Measurements from ENCODE around the gene ZFYVE21.

ZFYVE21 gene

DNA sequence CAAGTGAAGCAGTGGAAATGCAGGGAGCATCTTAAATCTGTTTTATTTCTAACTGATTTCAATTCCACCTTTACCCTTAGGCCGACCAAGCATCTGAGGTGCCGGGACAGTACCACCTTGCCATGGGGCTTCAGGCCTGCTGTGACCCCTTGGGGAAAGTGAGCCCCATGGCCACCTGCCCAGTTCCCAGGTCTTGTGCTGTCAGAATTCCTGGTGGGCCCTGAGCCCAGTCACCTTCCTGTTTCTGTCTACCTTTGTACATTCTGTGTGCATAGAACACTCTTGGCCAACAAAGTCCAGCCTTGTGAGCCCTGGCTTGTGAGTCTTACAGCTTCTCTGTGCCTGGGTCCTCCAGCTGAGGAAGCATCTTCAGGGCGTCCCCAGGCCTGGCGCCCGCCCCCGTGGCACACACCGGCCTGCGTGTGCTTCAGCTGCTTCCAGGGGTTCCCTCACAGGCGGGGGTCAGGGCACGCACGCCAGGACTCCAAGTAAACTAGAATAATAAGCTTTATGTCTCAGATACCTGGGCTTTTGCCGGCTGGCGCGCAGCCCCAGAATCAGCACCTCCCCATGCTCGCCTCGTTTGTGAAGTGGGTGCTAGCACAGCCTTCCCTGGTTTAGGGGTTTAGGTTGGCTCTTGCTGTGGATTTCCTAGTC lies 10.3 kb downstream of the ZFYVE21 start:
- no peak for DNase-seq

DNA sequence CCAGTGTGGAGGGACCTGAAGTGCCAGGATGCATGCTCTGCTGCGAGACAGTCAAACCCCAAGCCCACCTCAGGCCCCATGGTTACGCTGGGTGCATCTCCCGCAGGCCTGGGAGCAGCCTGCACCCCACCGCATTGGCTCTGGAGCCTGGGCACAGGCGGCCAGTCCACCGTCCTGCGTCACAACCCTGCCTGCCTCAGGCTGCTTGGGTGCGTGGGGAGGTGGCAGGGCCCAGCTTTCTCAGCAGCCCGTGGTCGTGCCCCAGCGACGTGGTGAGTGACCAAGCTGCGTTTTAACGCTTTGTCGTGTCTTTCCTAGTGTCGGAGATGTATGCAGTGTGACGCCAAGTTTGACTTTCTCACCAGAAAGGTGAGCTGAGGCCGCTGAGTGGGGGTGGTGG lies 10.9 kb downstream of the ZFYVE21 start:
- DNase-seq, result no peak

DNA sequence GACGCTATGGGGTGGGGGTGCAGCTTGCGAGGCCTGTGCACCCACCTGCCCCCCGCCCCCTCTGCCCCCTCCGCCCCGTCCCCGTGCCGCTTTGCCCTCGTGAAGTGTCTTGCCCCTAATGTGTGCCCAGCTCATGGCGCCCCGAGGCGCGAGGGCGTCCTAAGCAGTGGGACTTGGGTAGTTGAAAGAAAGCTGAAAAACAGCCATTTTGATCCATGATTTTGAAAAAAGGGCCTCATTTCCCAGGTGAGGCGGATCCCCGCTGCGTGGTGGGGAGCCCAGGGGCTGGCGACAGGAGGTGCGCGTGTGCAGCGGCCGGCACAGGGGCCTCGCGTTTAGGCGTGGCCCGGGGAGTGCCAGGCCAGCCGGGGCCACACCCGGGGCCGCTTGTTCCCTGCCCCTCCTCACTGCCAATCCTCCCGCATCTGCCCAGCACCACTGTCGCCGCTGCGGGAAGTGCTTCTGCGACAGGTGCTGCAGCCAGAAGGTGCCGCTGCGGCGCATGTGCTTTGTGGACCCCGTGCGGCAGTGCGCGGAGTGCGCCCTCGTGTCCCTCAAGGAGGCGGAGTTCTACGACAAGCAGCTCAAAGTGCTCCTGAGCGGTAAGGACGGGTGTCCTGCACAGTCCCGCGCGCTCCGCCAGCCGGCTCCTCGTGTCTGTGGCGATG lies 11.8 kb downstream of the ZFYVE21 start:
- no peak for DNase-seq

DNA sequence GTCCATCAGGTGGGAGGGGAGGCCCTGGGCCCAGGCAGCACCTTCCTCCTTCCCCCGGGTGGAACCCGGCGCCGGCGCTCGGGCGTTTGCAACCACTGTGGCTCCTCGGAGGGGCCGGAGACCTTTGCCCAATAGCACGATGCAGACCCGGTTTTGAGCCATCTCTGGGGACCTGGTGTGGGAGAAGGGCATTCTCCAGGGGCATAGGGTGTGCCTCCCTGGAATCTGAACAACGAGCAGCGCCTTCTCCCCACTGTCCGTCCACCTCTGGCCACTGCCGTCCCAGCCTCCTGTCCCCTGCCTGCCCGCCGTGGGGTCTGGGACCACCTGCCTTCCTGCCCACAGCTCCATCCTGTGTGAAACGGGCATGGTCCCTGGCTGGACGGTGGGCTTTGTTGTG lies 12.5 kb downstream of the ZFYVE21 start:
- DNase-seq, result no peak

DNA sequence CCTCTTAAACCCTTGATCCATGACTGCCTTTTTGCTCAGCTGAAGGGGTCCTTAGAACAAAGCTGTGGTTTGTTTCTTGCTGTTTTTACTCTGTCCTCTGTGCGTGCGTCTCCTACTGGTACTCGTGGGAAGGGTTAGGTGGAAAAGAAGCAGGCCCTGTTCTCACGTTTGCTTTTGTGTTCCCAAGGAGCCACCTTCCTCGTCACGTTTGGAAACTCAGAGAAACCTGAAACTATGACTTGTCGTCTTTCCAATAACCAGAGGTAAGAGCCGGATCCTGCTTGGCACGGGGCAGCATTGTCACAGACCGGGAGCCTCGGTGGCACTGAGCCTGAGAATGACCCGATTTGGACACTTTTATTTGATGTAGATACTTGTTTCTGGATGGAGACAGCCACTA lies 13.1 kb downstream of the ZFYVE21 start:
- peak in 1 of 3 experiments; percentile 53 for DNase-seq

DNA sequence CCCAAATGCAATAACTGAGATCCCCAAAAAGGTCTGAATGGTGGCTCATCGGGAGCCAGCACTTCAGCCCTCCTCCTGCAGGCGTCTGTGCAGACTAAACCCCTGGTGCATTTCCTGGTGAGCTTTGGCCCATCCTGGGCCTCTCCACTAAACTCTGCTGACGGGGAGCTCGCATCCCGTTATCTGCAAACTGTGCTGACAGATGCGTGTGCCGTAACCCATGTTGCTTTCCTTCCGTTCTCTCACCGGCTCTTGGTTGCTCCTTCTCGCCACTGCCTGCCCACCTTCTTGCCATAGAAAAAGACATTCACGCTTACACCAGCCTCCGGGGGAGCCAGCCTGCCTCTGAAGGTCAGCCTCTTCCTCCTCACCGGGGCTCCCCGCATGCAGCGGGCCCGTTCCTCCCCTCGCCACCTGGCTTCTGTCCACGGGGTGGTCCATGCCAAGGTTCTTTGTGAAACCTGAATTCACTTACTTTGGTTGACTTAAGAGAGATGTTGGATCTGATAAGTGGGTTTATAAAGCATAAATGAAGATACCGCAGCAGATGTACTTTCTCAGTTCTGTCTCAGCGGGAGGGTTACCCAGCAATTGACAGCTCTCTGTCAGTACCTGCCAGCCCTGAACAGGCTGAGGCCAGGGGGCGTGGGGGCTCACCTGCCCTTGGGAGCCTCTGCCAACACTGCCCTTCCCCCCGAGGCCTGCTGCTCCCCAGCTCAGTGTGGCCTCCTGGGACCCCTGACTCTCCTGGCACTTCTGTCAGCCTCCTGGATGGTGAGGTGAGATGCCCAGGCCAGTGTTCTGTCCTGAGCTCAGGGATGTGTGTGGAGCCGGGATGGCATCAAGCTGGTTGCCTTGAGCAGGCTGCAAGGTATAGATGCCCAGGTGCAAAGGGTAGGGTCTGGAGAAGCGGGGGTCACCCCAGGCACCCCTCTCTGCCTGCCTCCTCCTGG lies 14.2 kb downstream of the ZFYVE21 start:
- no peak for DNase-seq

DNA sequence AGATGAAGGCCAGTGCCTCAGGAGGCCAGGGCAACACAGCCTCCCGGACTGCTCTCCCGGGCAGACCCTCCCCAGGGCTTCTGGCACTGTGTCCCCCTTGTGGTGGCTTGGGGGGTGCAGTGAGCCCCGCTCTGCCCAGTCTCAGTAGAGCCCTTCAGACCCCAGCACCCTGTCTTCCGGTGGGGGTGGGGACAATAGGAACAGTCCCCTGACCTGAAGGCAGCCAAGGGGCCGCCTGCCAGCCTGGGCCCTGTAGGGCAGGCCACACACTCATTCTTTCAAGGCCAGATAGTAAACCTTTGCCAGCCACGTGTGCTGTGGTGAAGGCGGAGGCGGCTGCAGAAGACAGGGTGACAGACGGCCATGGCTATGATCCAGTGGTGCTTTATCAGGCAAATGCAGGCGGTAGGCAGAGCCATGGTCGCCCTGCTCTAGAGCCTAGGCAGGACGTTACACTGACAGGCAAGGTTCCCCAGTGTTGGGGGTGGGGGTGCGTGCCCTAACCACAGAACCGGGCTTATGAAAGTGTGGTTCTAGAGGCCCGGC lies 15.0 kb downstream of the ZFYVE21 start:
- no peak for DNase-seq

DNA sequence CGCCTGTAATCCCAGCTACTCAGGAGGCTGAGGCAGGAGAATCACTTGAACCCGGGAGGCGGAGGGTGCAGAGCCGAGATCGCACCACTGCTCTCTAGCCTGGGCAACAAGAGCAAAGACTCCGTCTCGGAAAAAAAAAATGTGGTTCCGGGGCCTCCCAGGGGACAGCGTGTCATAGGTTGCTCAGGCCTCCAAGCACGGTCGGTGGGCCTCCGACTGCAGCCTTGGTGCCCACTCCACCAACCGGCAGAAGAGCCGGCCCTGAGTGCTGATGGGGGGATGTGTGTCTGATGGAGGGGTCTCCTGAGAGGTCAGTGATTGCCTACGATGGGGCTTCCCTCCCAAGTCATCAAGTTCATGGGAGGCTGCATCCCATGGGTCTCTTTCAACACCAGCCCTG lies 15.9 kb downstream of the ZFYVE21 start:
- no peak for DNase-seq

DNA sequence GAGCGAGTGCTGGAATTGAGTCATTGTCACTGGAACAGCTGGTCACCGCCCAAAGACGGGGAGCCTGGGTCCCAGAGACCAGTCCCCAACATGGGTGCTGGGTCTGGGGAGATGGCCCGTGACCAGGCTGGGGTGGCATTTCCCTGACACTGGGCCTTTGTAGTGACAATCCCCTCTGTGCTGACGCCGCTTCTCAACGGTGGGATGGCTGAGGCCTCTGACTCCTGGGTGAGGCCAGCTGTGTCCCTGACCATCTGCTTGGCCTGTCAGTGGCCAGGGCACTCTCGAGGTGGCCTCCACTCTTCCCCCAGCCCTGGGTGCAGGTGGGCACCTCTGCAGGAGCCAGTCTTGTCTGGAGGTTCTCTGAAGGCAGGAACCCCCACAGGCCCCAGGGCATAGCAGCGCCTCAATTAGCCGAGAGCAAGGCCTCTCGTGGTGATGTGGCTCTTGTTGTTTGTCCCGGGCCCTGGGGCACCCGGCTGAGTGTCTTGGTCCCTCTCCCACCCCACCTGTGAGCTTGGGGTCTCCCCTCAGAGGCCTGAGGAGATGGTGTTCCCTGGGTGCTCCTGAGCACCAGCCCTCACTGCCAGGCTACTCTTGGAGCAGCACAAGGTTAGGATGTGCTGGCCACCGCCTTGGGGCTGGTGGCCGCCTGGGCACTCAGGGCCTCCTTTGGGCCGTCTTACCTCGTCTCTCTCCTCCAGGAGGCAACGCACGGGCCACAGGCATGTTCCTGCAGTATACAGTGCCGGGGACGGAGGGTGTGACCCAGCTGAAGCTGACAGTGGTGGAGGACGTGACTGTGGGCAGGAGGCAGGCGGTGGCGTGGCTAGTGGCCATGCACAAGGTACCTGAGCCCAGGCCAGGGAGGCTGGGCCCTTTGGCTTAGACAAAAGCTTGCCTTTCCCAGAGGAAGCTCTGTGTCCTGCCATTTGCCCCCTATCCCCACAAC lies 16.6 kb downstream of the ZFYVE21 start:
- DNase-seq, result no peak

DNA sequence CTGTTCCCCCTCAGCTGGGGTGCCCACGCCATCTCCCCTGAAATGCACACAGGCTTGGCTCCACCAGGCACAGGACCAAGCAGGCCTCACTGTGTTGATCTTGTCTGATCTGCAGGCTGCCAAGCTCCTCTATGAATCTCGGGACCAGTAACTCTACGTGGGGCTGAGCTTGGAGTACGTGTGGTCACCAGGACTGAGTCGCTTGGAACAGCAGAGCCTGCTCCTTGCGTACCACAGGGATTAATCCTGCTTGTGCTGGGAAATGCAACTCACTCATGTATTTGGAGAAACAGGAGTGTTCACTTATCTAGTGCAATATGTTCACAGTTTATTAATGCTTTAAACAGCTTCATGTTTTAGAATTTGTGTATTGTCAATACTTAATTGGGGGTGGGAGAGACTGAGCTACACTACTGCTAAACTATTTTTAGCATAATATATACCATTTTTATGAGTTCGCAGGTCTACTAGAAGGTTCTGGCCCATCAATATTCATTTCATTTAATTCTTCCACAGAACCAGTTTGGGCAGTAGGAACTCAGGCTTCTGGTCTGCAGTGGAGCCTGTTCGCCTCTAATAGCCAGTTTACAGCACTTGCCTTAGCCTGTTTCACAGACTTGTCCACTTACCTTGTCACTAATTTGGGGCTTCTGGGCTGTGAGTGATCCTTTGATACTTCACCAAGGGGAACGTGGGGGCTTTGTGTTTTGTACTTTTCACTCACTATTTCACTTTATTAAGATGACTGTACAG lies 17.4 kb downstream of the ZFYVE21 start:
- no peak for DNase-seq

DNA sequence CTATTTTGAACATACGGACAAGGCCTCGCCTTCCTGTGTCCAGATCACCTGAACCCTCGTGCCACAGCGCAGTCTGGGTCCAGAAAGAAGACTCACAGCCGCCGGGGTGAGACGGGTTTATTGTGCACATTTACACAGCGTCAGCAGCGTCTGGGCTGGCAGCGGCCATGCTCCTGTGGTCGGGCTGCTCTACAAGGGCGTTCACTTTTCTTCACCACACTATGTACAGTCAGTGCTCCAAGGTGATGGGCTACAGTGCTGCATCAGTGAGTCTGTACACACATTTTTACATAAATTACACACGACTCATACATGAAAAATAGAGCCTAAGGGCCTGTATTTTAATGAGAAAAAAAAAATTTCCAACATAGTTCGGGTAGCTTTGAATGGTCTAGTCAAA lies 18.0 kb downstream of the ZFYVE21 start:
- no peak for DNase-seq

DNA sequence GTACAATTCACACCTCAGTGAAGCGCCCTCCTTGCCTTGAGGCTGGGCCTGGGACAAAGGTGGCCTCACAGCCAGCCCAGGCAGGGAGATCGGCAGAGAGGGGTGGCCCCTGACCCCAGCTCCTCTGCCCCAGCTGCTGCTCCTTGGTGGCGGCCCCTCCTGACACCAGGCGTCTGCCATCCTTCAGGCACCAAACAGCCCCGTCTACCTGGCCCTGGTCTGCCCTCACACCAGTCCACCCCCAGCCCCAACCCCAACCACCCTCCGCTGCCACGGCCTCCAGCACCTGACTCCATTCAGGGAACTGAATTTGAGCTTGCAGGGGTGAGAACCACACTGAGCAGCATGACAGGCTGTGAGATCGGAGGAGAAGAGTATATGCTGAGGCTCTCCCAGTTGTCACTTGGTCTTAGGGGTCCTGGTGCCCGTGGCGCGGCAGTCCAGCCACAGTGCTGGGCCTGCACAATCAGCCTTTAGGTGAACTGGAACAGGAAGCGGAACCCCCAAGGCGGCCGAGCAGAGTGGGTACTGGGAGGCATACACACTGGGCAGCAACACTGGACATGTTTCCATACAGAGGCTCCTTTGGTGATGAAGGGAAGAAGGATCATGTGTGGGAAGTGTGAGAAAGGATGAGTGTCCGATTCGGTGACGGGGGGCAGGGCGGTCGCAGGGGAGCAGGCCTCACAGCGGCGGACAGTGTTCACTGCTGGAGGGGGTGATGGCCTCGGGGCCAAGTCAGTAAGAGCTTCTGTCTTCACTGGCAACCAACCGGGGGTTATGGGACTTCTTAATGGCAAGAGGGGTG lies 18.7 kb downstream of the ZFYVE21 start:
- DNase-seq, result no peak

DNA sequence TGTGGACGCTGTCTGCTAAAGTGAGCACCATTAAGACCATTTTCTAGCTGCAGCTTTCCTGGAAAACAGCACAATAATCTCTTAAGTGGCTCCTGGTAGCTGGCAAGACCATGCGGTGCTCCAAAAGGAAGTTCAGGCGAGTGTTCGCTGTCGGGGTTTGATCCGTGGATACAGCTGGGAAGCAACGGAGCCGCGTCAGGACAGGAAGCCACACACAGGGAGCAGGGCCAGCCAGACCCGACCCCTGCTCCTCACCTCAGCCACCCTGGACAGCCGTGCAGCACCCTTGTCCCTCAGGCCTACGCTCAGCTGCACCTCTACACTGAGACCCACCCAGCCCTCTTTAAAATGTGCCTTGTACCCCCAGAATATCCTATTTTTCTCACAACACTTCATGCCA lies 19.4 kb downstream of the ZFYVE21 start:
- no peak for DNase-seq

DNA sequence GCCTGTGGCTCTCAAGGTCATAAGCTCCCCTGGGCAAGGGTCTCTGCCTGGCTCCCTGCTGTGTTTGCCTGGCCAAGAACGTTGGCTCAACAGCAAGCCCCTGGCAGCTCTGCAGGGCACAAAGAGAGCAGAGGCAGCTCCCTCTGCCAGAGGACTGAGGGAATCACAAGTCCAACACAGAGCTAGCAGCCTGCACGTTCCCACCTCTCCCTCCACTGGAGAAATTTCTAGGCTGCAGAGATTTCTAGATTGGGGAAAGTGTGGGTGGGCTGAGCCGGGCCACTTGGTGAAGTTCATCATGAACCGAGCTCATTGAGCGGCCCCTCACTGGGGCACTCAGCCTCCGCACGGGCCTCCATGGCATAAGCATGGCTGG lies 19.8 kb downstream of the ZFYVE21 start:
- DNase-seq, result no peak

DNA sequence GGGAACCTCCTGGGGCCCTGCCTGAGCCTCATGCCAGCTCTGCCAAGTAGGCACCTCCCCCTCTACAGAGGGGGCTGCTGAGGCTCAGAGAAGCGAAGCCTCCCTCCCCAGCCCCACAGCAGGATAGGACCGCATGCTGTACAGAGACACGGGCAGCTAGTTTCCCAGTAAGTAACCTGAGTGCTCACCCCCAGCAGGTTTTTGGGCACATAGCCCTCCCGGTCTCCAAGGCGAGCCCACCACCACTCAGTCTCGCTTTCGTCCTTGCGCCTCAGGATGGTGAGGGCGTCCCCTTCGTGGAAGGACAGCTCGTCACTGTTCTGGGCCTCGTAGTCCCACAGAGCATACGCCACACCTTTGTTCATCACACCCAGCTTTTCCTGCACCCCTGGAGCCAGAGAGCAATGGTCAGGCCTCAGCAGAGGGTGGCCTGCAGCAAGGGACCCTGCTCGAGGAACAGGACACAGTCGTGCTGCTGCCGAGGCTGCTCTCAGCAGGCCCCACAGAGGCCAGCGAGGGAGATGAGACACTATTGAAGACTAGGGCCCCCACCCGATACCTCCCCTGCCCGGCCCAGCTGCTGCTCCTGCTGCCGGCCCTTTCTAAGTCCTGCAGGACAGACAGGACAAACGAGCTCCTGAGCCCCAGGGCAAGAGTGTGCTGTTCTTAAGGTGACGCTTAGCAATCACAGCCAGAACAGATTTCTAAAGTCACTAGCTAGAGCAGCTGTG lies 20.4 kb downstream of the ZFYVE21 start:
- DNase-seq, result no peak

DNA sequence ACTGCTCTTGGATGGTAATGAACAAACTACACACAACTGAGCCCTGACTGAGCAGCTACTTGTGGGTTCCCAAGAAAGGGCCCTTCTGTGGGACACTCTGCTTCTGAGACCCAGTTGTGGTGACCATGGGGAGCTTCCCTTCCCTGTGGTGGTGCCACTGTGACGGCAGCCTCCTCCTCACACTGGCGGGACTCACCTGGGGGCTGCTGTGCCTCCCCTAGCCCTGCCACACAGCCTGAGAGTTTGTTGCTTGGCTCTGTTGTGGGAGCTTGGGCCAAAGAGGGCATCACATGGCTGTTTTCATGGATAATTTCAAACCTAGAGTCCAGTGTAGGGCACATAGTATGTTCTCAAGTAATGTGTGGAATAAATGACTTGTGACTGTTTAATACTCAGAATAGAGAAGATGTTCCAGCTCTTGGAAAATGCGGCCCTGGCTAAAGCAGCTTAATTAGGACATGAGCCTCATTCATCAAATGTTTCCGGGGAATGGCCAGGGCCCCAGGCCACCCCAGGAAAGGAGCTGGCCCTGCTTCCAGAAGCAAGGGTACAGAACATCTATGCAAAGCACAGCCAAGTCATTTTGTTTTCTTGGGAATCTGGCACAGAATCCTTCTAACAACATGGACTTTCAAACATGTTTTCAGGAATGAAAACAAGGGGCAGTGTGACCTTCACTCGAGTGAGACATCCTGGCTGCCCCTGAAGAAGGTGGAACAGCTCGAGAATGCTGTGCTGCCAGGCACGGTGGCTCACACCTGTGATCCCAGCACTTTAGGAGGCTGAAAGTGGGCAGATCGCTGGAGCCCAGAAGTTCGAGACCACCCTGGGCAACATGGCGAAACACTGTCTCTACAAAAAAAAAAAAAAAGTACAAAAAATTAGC lies 21.2 kb downstream of the ZFYVE21 start:
- no peak for DNase-seq

DNA sequence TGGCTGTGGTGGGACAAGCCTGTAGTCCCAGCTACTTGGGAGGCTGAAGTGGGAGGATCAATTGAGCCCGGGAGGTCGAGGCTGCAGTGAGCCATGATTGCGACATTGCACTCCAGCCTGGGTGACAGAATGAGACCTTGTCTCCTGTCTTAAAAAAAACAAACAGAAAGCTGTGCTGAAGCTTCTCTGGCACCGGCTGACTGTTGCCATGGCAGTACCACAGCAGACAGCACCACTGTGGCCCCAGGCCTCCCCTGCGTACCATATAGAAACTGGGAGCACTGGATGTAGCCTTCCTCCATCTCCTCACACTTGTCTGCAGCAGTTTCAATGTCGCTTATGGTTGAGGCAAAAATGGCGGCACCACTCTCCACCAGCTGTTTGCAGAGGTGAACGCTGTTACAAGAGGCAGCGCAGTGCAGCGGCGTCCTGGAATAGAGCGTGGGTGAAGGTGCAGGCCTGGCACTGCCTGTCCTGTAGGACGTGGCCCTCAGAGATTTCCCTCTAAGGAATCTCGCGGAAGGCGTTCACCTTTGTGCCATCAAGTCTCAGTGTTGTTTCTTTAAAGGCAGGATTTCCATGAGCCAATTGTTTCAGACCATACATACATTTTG lies 21.9 kb downstream of the ZFYVE21 start:
- DNase-seq, result no peak

DNA sequence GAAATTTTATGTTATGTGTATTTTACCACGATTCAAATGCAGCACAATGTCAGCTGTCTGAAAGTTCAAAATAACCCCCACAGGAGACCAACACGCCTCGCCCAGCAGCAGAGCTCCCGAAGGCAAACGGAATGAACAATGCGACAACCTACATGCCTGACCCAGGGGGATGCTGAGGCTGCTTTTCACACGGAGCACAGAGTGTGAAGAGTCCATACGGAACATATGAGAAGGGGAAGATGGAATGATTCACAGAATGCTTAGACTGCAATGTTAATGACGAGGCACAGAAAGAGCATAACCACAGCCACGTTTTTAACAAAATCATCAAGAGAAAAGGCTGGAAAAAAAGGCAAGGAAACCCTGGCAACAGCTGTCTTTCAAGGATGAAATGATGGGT lies 22.6 kb downstream of the ZFYVE21 start:
- no peak for DNase-seq

Measured in NCI-H1417 (cell line).